ENCODE data around the gene PAFAH2. TPM values are rescaled to one million over a fixed set of nuclear protein-coding genes. Genes with fewer than 3 reads are reported as not detected.
A peak's percentile ranks its signal among the peaks of the same experiment; 100 is the strongest.

The PAFAH2 gene
- polyA plus RNA-seq, 1 of the 3 experiments (the other 2 are of a cell fraction): 10.8 TPM

- TF ChIP-seq TCF12 (IDR thresholded peaks at IDR 0.05) (no peak), RAD21 (IDR thresholded peaks at IDR 0.05; ENCODE audit: low read length) (peak; percentile 84), SMC3 (IDR thresholded peaks at IDR 0.05; ENCODE audit: low read depth, low read length) (peak; percentile 74), EZH2phosphoT487 (IDR thresholded peaks at IDR 0.05; ENCODE audit: borderline replicate concordance, low read depth) (no peak), POLR2AphosphoS5 (IDR thresholded peaks at IDR 0.05; ENCODE audit: low read depth, low read length) (no peak), RXRA (IDR thresholded peaks at IDR 0.05; ENCODE audit: borderline replicate concordance, low read depth) (no peak)
Observed at GRCh38 chr1:26035959-26036755, 38.3 kb upstream of the PAFAH2 start (continued).

DNA sequence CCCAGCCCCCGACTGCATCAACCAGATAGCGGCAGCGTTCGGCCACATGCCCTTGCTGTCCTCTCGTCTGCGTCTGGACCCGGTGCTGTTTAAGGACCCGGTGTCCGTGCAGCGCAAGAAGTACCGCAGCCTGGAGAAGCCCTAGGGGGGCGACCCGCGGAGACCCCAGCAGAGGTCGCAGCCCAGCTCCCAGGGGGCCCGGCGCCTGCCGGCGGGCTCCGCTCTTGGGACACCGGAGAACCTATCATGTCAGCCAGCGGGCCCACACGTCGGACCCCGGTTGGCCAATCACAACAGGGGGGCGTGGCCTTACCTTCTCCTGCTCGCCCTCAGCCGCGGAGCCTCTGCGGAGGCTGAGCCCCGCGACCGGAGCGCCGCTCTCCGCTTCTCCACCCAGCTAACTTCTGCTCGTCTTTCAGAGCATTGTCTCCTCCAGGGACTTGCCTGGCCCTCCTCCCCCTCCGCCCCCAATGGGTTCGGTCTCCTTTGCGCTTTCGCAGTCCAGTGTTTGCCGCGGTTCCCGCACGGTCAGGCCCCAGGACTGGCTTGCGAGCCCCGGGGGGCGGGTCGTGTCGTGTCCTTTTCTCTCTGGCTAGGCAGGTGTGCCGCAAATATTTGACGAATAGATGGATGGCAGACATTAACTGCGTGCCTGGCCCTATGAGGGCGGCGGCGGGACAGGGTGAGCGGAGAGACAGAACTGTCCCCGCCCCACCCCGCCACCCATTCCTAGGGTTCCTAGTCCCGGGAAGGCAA, 37.5 kb upstream of the PAFAH2 start:
- peak overlapping the region; percentile 87 to 99 for H3K4me3 ChIP-seq (ENCODE audit: low read depth in 2 of 2, low read length in 1 of 2)
- H3K9ac ChIP-seq: peak overlapping the region; percentile 66; the same call in 1 of the 2 replicates
- H3F3A ChIP-seq (replicated peaks; ENCODE audit: insufficient read depth): peaks cover 4% of the 10 kb centered on the region
- H3K27me3 ChIP-seq (ENCODE audit: insufficient read depth): 0 out of 2 replicates have a peak, but pooled peaks cover under 1% of the 10 kb centered on the region
- H3K36me3 ChIP-seq (replicated peaks in 1 of 2; ENCODE audit: control insufficient read depth in 1 of 2, insufficient read depth in 2 of 2, low read length in 1 of 2): no peaks in the 10 kb centered on the region
- DNase-seq: peak; percentile 99
- no peaks in the 10 kb centered on the region for H4K20me1 ChIP-seq (ENCODE audit: insufficient read depth)
- ChIA-PET CTCF (interaction anchor here (0.6 to 4.1 kb wide), 44 partner anchors 8 to 849 kb away, joined by 3 to 58 read pairs (median 4); partner anchors contain the start of genes CEP85, PAFAH2, PDIK1L and TRIM63), POLR2A (interaction anchor here (0.7 to 2.1 kb wide), 4 partner anchors 14 to 198 kb away, joined by 3 to 13 read pairs (median 4); partner anchors contain the start of gene EXTL1)
- H3K4me1 ChIP-seq (ENCODE audit: control insufficient read depth in 1 of 2, insufficient read depth in 2 of 2, low read depth in 1 of 2, low read length in 1 of 2): peaks cover 0 to 12% of the 10 kb centered on the region in 2 experiments; a peak in 1 of 4 replicates
- H3K27ac ChIP-seq (ENCODE audit: low read depth in 2 of 2, low read length in 1 of 2): peak overlapping the region; percentile 28 to 69; a peak in 3 of 4 replicates
- peak overlapping the region; percentile 100 for H2AFZ ChIP-seq (ENCODE audit: low read depth)
- no peaks in the 10 kb centered on the region for H3K9me2 ChIP-seq
- WGBS (ENCODE audit: low lambda C conversion rate): 0% methylated on average over 20 of the region's 60 CpGs
- H3K9me3 ChIP-seq: no peaks in the 10 kb centered on the region
- H3K4me2 ChIP-seq: peak overlapping the region; percentile 98
- H3K79me2 ChIP-seq (ENCODE audit: insufficient read depth): no peaks in the 10 kb centered on the region
- TF ChIP-seq YY1 (IDR thresholded peaks at IDR 0.05; ENCODE audit: low read depth) (no peak), MEF2A (IDR thresholded peaks at IDR 0.05; ENCODE audit: borderline replicate concordance, low read depth) (no peak), MXI1 (IDR thresholded peaks at IDR 0.05; ENCODE audit: low read depth, low read length) (0 out of 2 replicates have a peak, but pooled peaks have one; percentile 21), ZBTB33 (IDR thresholded peaks at IDR 0.05; ENCODE audit: borderline replicate concordance, low read depth) (no peak), POLR2AphosphoS5 (IDR thresholded peaks at IDR 0.05; ENCODE audit: low read depth, low read length) (peak; percentile 42; the same call in 1 of the 2 replicates), FOXM1 (IDR thresholded peaks at IDR 0.05; ENCODE audit: low read depth) (no peak), NFIC (IDR thresholded peaks at IDR 0.05; ENCODE audit: borderline replicate concordance) (no peak), CTCF (IDR thresholded peaks at IDR 0.05) (peak; percentile 37; the same call in 1 of the 2 replicates), TCF12 (IDR thresholded peaks at IDR 0.05) (no peak), MAX (IDR thresholded peaks at IDR 0.05; ENCODE audit: low read depth) (peak; percentile 52; the same call in 1 of the 2 replicates), FOSL2 (IDR thresholded peaks at IDR 0.05; ENCODE audit: borderline replicate concordance, low read depth) (no peak), SIN3A (IDR thresholded peaks at IDR 0.05; ENCODE audit: borderline replicate concordance, low read depth, low read length) (0 out of 2 replicates have a peak, but pooled peaks have one; percentile 6), RFX5 (IDR thresholded peaks at IDR 0.05; ENCODE audit: low read length) (peak; percentile 86), USF2 (IDR thresholded peaks at IDR 0.05; ENCODE audit: borderline replicate concordance, low read depth, low read length) (no peak)
- TF ChIP-seq, protein P1, sequence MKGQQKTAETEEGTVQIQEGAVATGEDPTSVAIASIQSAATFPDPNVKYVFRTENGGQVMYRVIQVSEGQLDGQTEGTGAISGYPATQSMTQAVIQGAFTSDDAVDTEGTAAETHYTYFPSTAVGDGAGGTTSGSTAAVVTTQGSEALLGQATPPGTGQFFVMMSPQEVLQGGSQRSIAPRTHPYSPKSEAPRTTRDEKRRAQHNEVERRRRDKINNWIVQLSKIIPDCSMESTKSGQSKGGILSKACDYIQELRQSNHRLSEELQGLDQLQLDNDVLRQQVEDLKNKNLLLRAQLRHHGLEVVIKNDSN (IDR thresholded peaks at IDR 0.05; ENCODE audit: borderline replicate concordance, low read depth): 0 out of 2 replicates have a peak, but pooled peaks have one; percentile 4

Measured in SK-N-SH (cell line).